ENCODE data around the gene ADK.

DNA sequence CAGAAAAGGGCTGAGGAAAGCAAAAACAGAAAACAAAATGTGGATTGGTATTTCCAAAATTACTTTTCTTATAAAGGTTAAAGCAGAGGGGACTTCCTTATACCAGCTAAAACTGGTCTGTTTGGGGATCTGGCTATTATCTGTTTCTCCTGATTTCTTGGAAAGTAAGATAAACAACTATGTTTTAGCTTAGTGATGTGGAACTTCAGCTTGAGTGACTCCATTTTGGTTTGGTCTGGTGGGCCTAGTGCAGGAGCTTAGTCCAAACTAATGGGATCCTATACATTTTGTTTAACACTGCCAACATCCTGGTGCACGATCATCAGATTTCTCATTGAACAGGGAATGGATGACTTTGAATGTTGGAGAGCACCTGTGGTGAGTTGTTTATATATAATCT is 283.5 kb downstream of the ADK start:
- TF ChIP-seq, protein P1, sequence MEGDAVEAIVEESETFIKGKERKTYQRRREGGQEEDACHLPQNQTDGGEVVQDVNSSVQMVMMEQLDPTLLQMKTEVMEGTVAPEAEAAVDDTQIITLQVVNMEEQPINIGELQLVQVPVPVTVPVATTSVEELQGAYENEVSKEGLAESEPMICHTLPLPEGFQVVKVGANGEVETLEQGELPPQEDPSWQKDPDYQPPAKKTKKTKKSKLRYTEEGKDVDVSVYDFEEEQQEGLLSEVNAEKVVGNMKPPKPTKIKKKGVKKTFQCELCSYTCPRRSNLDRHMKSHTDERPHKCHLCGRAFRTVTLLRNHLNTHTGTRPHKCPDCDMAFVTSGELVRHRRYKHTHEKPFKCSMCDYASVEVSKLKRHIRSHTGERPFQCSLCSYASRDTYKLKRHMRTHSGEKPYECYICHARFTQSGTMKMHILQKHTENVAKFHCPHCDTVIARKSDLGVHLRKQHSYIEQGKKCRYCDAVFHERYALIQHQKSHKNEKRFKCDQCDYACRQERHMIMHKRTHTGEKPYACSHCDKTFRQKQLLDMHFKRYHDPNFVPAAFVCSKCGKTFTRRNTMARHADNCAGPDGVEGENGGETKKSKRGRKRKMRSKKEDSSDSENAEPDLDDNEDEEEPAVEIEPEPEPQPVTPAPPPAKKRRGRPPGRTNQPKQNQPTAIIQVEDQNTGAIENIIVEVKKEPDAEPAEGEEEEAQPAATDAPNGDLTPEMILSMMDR (conservative IDR thresholded peaks at IDR 0.05): no peak
- TF ChIP-seq EZH2 (IDR thresholded peaks at IDR 0.05; ENCODE audit: low read depth): no peak
